Astrocyte (in vitro differentiated cells and primary cell): Measurements from ENCODE around the gene SLC37A4. TPM values are rescaled to one million over a fixed set of nuclear protein-coding genes. Genes with fewer than 3 reads are reported as not detected.

Source experiments
- DNase-seq: peaks from one replicate; pipeline ENCODE4 v3.0.0-alpha.2; 2010; ENCODE audit warnings: low read depth
- FAIRE-seq: peaks from 2 replicates; lab custom pipeline; 2011; peaks lifted over from hg19 to GRCh38; lab: Jason Lieb, UNC
- H2AFZ ChIP-seq: 2 replicates; pipeline ENCODE4 v1.6.0; 2012; ENCODE audit warnings: low read depth, low read length, inconsistent platforms
- H3K27ac ChIP-seq: 2 replicates; pipeline ENCODE4 v1.5.1; 2011; ENCODE audit warnings: low read depth, low read length, inconsistent platforms
- H3K27me3 ChIP-seq: 2 replicates; pipeline ENCODE4 v1.6.0; 2011; ENCODE audit warnings: low read length, inconsistent platforms; ENCODE audit not compliant: insufficient read depth
- H3K36me3 ChIP-seq: 2 replicates; pipeline ENCODE4 v1.5.1; 2011; ENCODE audit warnings: low read length, inconsistent platforms; ENCODE audit not compliant: insufficient read depth
- H3K4me1 ChIP-seq: 2 replicates; pipeline ENCODE4 v1.5.1; 2011; ENCODE audit warnings: low read length, inconsistent platforms; ENCODE audit not compliant: insufficient read depth
- H3K4me2 ChIP-seq: 2 replicates; pipeline ENCODE4 v1.6.0; 2012; ENCODE audit warnings: low read length, inconsistent platforms
- H3K4me3 ChIP-seq: 2 replicates; pipeline ENCODE4 v1.5.1; 2011; ENCODE audit warnings: low read depth, mild to moderate bottlenecking, low read length, inconsistent platforms; ENCODE audit not compliant: insufficient read depth
- H3K79me2 ChIP-seq: 2 replicates; pipeline ENCODE4 v1.6.0; 2012; ENCODE audit warnings: mild to moderate bottlenecking, low read length, inconsistent platforms; ENCODE audit not compliant: insufficient read depth
- H3K9ac ChIP-seq: 2 replicates; pipeline ENCODE4 v1.6.0; 2012; ENCODE audit warnings: mild to moderate bottlenecking, low read length, inconsistent platforms
- H3K9me3 ChIP-seq: 2 replicates; pipeline ENCODE4 v1.5.1; 2012; ENCODE audit warnings: low read depth, mild to moderate bottlenecking, low read length, inconsistent platforms; ENCODE audit not compliant: insufficient read depth
- H4K20me1 ChIP-seq: 2 replicates; pipeline ENCODE4 v1.6.0; 2012; ENCODE audit warnings: low read length, inconsistent platforms; ENCODE audit not compliant: insufficient read depth
- H3K27ac Mint-ChIP-seq: one replicate; pipeline ENCODE4 v1.8.0; 2021; ENCODE audit warnings: mild to moderate bottlenecking, mixed read lengths; ENCODE audit not compliant: unreplicated experiment
- H3K27me3 Mint-ChIP-seq: one replicate; pipeline ENCODE4 v1.8.0; 2021; ENCODE audit warnings: low read depth, mixed read lengths; ENCODE audit not compliant: unreplicated experiment
- H3K36me3 Mint-ChIP-seq: one replicate; pipeline ENCODE4 v1.8.0; 2021; ENCODE audit warnings: low read depth, mixed read lengths; ENCODE audit not compliant: unreplicated experiment
- H3K4me1 Mint-ChIP-seq: one replicate; pipeline ENCODE4 v1.8.0; 2021; ENCODE audit warnings: low read depth, mixed read lengths; ENCODE audit not compliant: unreplicated experiment
- H3K4me3 Mint-ChIP-seq: one replicate; pipeline ENCODE4 v1.8.0; 2021; ENCODE audit warnings: mild to moderate bottlenecking, moderate library complexity, mixed read lengths; ENCODE audit not compliant: unreplicated experiment
- H3K9me3 Mint-ChIP-seq: one replicate; pipeline ENCODE4 v1.8.0; 2021; ENCODE audit warnings: mild to moderate bottlenecking, mixed read lengths; ENCODE audit not compliant: unreplicated experiment
- CTCF ChIP-seq: IDR thresholded peaks from 2 replicates; pipeline ENCODE4 v1.5.1; 2011; ENCODE audit warnings: low read depth, mild to moderate bottlenecking, inconsistent platforms, low read length, moderate library complexity; ENCODE audit not compliant: insufficient read depth
- EZH2 ChIP-seq: IDR thresholded peaks from 2 replicates; pipeline ENCODE4 v1.6.1; 2012; ENCODE audit warnings: mild to moderate bottlenecking, low read length, inconsistent platforms; ENCODE audit not compliant: insufficient read depth
- total RNA-seq: library from RNA; stranded (reverse); gene quantifications from 2 replicates; pipeline ENCODE4 v1.2.1, GENCODE V29; 2021

SLC37A4 gene
- total RNA-seq, 1 donor from 2014 or later = 8.7 TPM

DNA sequence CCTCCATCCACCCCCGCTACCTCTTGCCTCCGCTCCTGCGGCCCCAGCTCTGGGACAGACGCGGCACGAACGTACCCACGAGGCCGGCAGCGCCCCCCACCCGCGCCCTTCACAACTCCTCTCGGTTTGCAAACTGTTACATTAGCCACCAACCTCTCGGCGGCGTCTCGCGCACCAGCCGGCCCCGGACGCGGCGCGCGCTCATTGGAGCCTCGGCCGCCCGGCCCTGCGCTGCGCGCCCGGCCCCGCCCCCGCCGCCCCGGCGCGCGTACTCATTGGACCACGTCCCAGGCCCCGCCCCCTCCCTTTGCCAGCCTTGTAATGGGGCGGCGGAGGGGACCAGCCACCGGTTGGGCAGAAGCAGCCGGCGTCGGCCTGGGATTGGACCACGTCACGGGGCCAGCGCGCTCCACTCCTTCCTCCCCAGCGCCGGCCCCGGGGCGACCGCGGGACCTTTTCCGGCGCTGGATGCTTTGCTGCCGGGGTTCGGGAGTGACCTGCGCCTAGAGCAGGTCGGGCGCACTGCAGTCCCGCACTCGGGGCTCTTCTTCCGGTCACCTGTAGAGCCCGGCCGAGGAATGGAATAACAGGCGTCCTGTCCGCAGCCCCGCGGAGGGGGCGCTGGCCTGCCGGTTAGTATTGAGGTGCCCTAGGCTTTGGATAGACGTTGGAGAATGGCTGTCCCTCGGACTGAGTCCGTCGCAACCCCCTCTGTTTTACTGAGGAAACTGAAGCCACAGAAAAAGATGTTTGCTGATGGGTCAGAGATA lies 26.5 kb upstream of the SLC37A4 start, which contains the start of gene HYOU1:
TSS of gene HYOU1 (minus strand) at position 206 of the 770 bp plus-strand sequence. CDS start 1,045 bp downstream, outside the sequence.
- Histone ChIP-seq H3K79me2 (peaks cover 43% of the 10 kb centered on the region), H4K20me1 (peaks cover 41% of the 10 kb centered on the region), H3K27me3 (no peaks in the 10 kb centered on the region), H3K9me3 (no peaks in the 10 kb centered on the region), H3K27ac (peak within 1 kb of the TSS; percentile 83), H2AFZ (peak within 1 kb of the TSS; percentile 72), H3K4me2 (peak within 1 kb of the TSS; percentile 95), H3K4me1 (peaks cover 18% of the 10 kb centered on the region), H3K36me3 (peaks cover 32% of the 10 kb centered on the region), H3K9ac (peak within 1 kb of the TSS; percentile 91), H3K4me3 (peak within 1 kb of the TSS; percentile 78)
- H3K4me1 Mint-ChIP-seq = peaks cover 14% of the 10 kb centered on the region
- H3K27me3 Mint-ChIP-seq = no peaks in the 10 kb centered on the region
- peak; percentile 85 for DNase-seq
- TF ChIP-seq EZH2 = no peak
- TF ChIP-seq CTCF = no peak
- FAIRE-seq = no peak
- peaks cover 17% of the 10 kb centered on the region for H3K36me3 Mint-ChIP-seq
- peak within 1 kb of the TSS; percentile 97 for H3K4me3 Mint-ChIP-seq
- H3K9me3 Mint-ChIP-seq = no peaks in the 10 kb centered on the region
- H3K27ac Mint-ChIP-seq = peak within 1 kb of the TSS; percentile 94

DNA sequence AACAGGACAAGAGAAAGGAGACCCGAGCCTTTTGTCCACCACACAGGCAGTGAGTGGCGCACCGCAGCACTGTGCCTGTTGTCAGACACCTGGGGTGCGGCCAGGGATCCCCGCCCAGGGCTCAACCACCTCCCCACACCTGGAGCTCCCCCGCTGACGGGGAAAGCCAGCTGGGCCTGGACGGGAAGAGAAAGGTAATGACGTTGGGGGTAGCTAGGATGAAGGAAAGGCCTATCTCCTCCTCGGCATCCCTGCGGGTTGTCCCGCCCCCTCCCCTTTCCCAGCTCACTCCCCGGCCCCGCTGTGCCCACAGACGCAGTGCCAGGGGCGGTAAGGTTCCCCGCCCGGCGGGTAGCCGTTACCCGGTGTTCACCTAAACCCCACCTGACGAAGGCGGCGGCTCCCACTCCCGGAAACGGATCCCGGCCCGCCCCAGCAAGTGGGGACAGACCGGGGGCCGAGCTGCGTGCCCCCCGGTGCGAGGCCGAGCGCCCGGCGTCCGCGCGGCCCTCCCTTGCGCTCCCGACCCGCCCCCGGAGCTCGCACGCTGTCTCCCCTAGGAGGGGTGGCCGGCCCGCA lies 25.8 kb upstream of the SLC37A4 start:
- Mint-ChIP-seq H3K27ac (peak overlapping the region; percentile 63), H3K4me3 (peak overlapping the region; percentile 97), H3K4me1 (peaks cover 14% of the 10 kb centered on the region), H3K36me3 (peaks cover 22% of the 10 kb centered on the region), H3K27me3 (no peaks in the 10 kb centered on the region), H3K9me3 (no peaks in the 10 kb centered on the region)
- H3K27me3 ChIP-seq = no peaks in the 10 kb centered on the region
- H3K4me1 ChIP-seq = peaks cover 18% of the 10 kb centered on the region
- TF ChIP-seq CTCF = no peak
- peaks cover 39% of the 10 kb centered on the region for H3K36me3 ChIP-seq
- peak overlapping the region; percentile 91 for H3K4me2 ChIP-seq
- FAIRE-seq = no peak
- H3K9ac ChIP-seq = peak overlapping the region; percentile 91
- no peaks in the 10 kb centered on the region for H3K9me3 ChIP-seq
- H3K27ac ChIP-seq = peak overlapping the region; percentile 83
- H4K20me1 ChIP-seq = peaks cover 48% of the 10 kb centered on the region
- H2AFZ ChIP-seq = peak overlapping the region; percentile 72
- H3K79me2 ChIP-seq = peaks cover 47% of the 10 kb centered on the region
- no peak for DNase-seq
- H3K4me3 ChIP-seq = peak overlapping the region; percentile 78

GRCh38 chr11:119055901-119056300 lies 25.2 kb upstream of the SLC37A4 start:
- Histone ChIP-seq H3K4me3 (peak overlapping the region; percentile 78), H3K36me3 (peaks cover 45% of the 10 kb centered on the region), H4K20me1 (peaks cover 54% of the 10 kb centered on the region), H3K27ac (peak overlapping the region; percentile 83), H3K27me3 (no peaks in the 10 kb centered on the region), H2AFZ (no peak overlapping the region), H3K4me1 (peaks cover 18% of the 10 kb centered on the region), H3K4me2 (peak overlapping the region; percentile 91), H3K9me3 (no peaks in the 10 kb centered on the region), H3K9ac (peak overlapping the region; percentile 91), H3K79me2 (peaks cover 47% of the 10 kb centered on the region)
- Mint-ChIP-seq H3K4me1 (peaks cover 14% of the 10 kb centered on the region), H3K4me3 (peak overlapping the region; percentile 93), H3K36me3 (peaks cover 25% of the 10 kb centered on the region), H3K9me3 (no peaks in the 10 kb centered on the region), H3K27ac (peak overlapping the region; percentile 63), H3K27me3 (no peaks in the 10 kb centered on the region)
- no peak for DNase-seq
- FAIRE-seq = no peak
- TF ChIP-seq EZH2 = no peak
